PC-9 (cell line): Measurements from ENCODE around the gene IMPG1. TPM values are rescaled to one million over a fixed set of nuclear protein-coding genes. Genes with fewer than 3 reads are reported as not detected.
"Not testable (repeated sequence)": the region's sequence is repeated elsewhere in the genome, so short reads cannot be mapped to it uniquely, and the experiment has no call there.

Experiments
- BruUV-seq: library from RNA; stranded (reverse); fragments of 400-500 nt; replicated peaks from 2 replicates; lab custom pipeline; 2021; lab: Mats Ljungman, UMichigan
- CTCF ChIA-PET: fragments of 300-600 bp; sonication (Branson Sonifier 250); formaldehyde crosslinking; loops from one replicate; lab custom pipeline; 2022; ENCODE audit warnings: antibody characterized with exemption; lab: Charles Lee
- POLR2A ChIA-PET: fragments of 300-600 bp; sonication (Branson Sonifier 250); formaldehyde crosslinking; loops from one replicate; lab custom pipeline; 2022; ENCODE audit warnings: antibody characterized with exemption; ENCODE audit not compliant: unreplicated experiment; lab: Charles Lee
- DNase-seq, 2 experiments: peaks; one replicate each; pipeline versions ENCODE4 v3.0.0 to v3.0.0-alpha.2; 2015 to 2022; ENCODE audit warnings: mixed read lengths in 1 of 2
- H2AFZ ChIP-seq: fragments of 200-600 bp; sonication (generic); 2 replicates; pipeline ENCODE4 v1.8.1; 2017; ENCODE audit warnings: antibody characterized with exemption
- H3F3A ChIP-seq: fragments of 200-600 bp; sonication (generic); 2 replicates; pipeline ENCODE4 v1.8.1; 2017; ENCODE audit warnings: antibody characterized with exemption, mild to moderate bottlenecking, low read depth; ENCODE audit not compliant: insufficient read depth
- H3K27ac ChIP-seq: fragments of 200-600 bp; sonication (generic); 2 replicates; pipeline ENCODE4 v1.6.1; 2016; ENCODE audit warnings: mixed run types
- H3K27me3 ChIP-seq: fragments of 200-600 bp; sonication (generic); 2 replicates; pipeline ENCODE4 v1.6.1; 2016; ENCODE audit warnings: low read depth, mixed run types; ENCODE audit not compliant: insufficient read depth
- H3K36me3 ChIP-seq: fragments of 200-600 bp; sonication (generic); 2 replicates; pipeline ENCODE4 v1.6.1; 2016; ENCODE audit warnings: low read depth, mixed run types
- H3K4me1 ChIP-seq: fragments of 200-600 bp; sonication (generic); replicated peaks from 2 replicates; pipeline ENCODE4 v1.6.1; 2016; ENCODE audit warnings: mixed run types; ENCODE audit not compliant: insufficient read depth
- H3K4me2 ChIP-seq: fragments of 200-600 bp; sonication (generic); 2 replicates; pipeline ENCODE4 v1.6.1; 2017; ENCODE audit warnings: mixed run types
- H3K4me3 ChIP-seq: fragments of 200-600 bp; sonication (generic); 2 replicates; pipeline ENCODE4 v1.6.1; 2016; ENCODE audit warnings: mixed run types
- H3K79me2 ChIP-seq: fragments of 200-600 bp; sonication (generic); 2 replicates; pipeline ENCODE4 v1.6.1; 2017; ENCODE audit warnings: low read depth, mixed run types
- H3K9me2 ChIP-seq: fragments of 200-600 bp; sonication (generic); 2 replicates; pipeline ENCODE4 v1.8.1; 2017; ENCODE audit warnings: mild to moderate bottlenecking; ENCODE audit not compliant: insufficient read depth
- H3K9me3 ChIP-seq: fragments of 200-600 bp; sonication (generic); 2 replicates; pipeline ENCODE4 v1.8.1; 2016; ENCODE audit warnings: low read depth; ENCODE audit not compliant: insufficient read depth
- H4K20me1 ChIP-seq: fragments of 200-600 bp; sonication (generic); 2 replicates; pipeline ENCODE4 v1.8.1; 2017; ENCODE audit not compliant: insufficient read depth
- EZH2 ChIP-seq: fragments of 200-600 bp; sonication (generic); IDR thresholded peaks from 2 replicates; pipeline ENCODE4 v1.8.0; 2017; ENCODE audit warnings: antibody characterized with exemption, low read depth
- intact Hi-C: fragments of 100-400 bp; cut with micrococcal nuclease; formaldehyde crosslinking; loops from one replicate; pipeline ENCODE4 v1.10.0; 2022; ENCODE audit not compliant: unreplicated experiment
- total RNA-seq: library from RNA; stranded (reverse); gene quantifications from 2 replicates; pipeline ENCODE4 v1.2.3, GENCODE V29; 2021
- TF ChIP-seq, protein P1 (sequence below): fragments of 200-600 bp; sonication (generic); conservative IDR thresholded peaks from 2 replicates; pipeline ENCODE4 v1.6.1; 2017; ENCODE audit warnings: mixed run types, antibody characterized with exemption, mild to moderate bottlenecking, moderate library complexity

IMPG1 gene
- total RNA-seq, 1 experiment from 2014 or later = not detected

DNA sequence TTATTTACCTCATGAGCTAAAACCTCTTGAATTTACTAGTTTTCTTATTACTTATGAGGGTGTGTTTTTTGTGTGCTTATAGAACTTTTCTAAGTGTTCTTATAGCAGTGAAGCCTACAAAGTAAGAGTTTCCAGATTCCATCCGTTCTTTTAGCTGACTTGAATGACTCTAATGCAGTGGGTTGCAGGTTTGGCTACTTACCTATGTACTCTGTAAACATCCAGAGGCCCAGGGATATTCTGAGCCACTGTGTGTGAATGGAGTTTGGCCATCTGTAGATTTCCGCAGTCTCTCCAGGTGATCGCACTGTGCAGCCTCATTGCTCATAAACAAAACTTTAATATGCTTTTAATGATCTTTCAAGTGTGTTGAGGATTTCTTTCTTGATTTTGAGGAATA, 165.6 kb downstream of the IMPG1 start:
- H4K20me1 ChIP-seq = no peaks in the 10 kb centered on the region
- intact Hi-C loops = no loop called here
- H3K4me3 ChIP-seq = no peak overlapping the region
- no peaks in the 10 kb centered on the region for H3K27me3 ChIP-seq
- no peak overlapping the region for H3K4me2 ChIP-seq
- H3K9me2 ChIP-seq = no peaks in the 10 kb centered on the region
- no peaks in the 10 kb centered on the region for H3K79me2 ChIP-seq
- H3K9me3 ChIP-seq = no peaks in the 10 kb centered on the region
- BruUV-seq = no TSS peak
- no peak for DNase-seq
- no peaks in the 10 kb centered on the region for H3K4me1 ChIP-seq
- H3F3A ChIP-seq = no peaks in the 10 kb centered on the region
- no peak for TF ChIP-seq EZH2
- TF ChIP-seq, protein P1, sequence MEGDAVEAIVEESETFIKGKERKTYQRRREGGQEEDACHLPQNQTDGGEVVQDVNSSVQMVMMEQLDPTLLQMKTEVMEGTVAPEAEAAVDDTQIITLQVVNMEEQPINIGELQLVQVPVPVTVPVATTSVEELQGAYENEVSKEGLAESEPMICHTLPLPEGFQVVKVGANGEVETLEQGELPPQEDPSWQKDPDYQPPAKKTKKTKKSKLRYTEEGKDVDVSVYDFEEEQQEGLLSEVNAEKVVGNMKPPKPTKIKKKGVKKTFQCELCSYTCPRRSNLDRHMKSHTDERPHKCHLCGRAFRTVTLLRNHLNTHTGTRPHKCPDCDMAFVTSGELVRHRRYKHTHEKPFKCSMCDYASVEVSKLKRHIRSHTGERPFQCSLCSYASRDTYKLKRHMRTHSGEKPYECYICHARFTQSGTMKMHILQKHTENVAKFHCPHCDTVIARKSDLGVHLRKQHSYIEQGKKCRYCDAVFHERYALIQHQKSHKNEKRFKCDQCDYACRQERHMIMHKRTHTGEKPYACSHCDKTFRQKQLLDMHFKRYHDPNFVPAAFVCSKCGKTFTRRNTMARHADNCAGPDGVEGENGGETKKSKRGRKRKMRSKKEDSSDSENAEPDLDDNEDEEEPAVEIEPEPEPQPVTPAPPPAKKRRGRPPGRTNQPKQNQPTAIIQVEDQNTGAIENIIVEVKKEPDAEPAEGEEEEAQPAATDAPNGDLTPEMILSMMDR = no peak
- no peak overlapping the region for H2AFZ ChIP-seq
- H3K36me3 ChIP-seq = peaks cover 6% of the 10 kb centered on the region; the same call in 1 of the 2 replicates
- no peak overlapping the region for H3K27ac ChIP-seq
- ChIA-PET CTCF (no interaction called here), POLR2A (no interaction called here)

DNA sequence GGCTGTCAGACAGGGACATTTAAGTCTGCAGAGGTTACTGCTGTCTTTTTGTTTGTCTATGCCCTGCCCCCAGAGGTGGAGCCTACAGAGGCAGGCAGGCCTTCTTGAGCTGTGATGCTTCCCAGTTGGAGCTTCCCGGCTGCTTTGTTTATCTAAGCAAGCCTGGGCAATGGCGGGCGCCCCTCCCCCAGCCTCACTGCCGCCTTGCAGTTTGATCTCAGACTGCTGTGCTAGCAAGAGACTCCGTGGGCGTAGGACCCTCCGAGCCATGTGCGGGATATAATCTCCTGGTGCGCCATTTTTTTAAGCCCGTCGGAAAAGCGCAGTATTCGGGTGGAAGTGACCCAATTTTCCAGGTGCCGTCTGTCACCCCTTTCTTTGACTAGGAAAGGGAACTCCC, 167.3 kb downstream of the IMPG1 start:
- H2AFZ ChIP-seq, POLR2A ChIA-PET, CTCF ChIA-PET, BruUV-seq, H3F3A ChIP-seq, intact Hi-C loops, H4K20me1 ChIP-seq, H3K27ac ChIP-seq, H3K36me3 ChIP-seq, H3K27me3 ChIP-seq, H3K4me1 ChIP-seq, H3K79me2 ChIP-seq, H3K4me2 ChIP-seq, H3K9me3 ChIP-seq, DNase-seq, H3K9me2 ChIP-seq, H3K4me3 ChIP-seq: not testable (repeated sequence)

DNA sequence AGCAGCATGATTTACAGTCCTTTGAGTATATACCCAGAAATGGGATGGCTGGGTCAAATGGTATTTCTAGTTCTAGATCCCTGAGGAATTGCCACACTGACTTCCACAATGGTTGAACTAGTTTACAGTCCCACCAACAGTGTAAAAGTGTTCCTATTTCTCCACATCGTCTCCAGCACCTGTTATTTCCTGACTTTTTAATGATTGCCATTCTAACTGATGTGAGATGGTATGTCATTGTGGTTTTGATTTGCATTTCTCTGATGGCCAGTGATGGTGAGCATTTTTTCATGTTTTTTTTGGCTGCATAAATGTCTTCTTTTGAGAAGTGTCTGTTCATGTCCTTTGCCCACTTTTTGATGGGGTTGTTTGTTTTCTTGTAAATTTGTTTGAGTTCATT, 172.2 kb downstream of the IMPG1 start:
- POLR2A ChIA-PET, H3K36me3 ChIP-seq, BruUV-seq, H3K79me2 ChIP-seq, H3K4me2 ChIP-seq, H3K9me3 ChIP-seq, H3K9me2 ChIP-seq, H3K27me3 ChIP-seq, CTCF ChIA-PET, H2AFZ ChIP-seq, H3F3A ChIP-seq, H4K20me1 ChIP-seq, H3K4me3 ChIP-seq, intact Hi-C loops, H3K4me1 ChIP-seq, DNase-seq, H3K27ac ChIP-seq: not testable (repeated sequence)

DNA sequence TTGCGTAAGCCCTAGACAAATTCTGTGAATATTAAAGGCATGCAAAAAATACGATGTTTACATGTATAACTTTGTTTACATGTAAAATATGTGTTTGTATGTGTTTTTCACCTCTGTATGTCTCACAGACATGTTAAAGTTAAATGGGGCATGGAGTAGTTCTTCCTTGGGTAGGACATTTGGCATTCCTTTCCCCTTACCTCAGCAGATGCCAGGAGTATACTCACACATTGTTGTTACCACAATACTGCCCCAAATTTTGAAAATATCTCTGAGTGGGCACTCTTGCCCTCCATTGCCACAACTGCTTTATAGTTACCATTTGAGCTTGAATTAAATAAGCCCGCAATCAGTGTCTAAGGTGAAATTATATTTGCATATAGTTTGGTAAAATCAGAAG, 175.9 kb downstream of the IMPG1 start:
- CTCF ChIA-PET = no interaction called here
- Histone ChIP-seq H3K4me2 (no peak overlapping the region), H3F3A (peaks cover 7% of the 10 kb centered on the region; the same call in 1 of the 2 replicates), H3K79me2 (no peaks in the 10 kb centered on the region), H3K36me3 (no peaks in the 10 kb centered on the region), H3K4me3 (no peak overlapping the region), H2AFZ (no peak overlapping the region), H3K4me1 (no peaks in the 10 kb centered on the region), H3K9me2 (no peaks in the 10 kb centered on the region), H3K9me3 (no peaks in the 10 kb centered on the region), H3K27ac (no peak overlapping the region), H4K20me1 (no peaks in the 10 kb centered on the region), H3K27me3 (no peaks in the 10 kb centered on the region)
- intact Hi-C loops = no loop called here
- TF ChIP-seq, protein P1 = no peak
- no peak for TF ChIP-seq EZH2
- no peak for DNase-seq
- POLR2A ChIA-PET = no interaction called here
- BruUV-seq = no TSS peak
